ENCODE measurements around the gene KMT2B. TPM values are rescaled to one million over a fixed set of nuclear protein-coding genes. Genes with fewer than 3 reads are reported as not detected.
A peak's percentile ranks its signal among the peaks of the same experiment; 100 is the strongest.

The KMT2B gene
- total and polyA plus RNA-seq, 2 donors (not counting 1 experiment from before 2014, with no cell fraction given), result 85.6 to 96.9 TPM

DNA sequence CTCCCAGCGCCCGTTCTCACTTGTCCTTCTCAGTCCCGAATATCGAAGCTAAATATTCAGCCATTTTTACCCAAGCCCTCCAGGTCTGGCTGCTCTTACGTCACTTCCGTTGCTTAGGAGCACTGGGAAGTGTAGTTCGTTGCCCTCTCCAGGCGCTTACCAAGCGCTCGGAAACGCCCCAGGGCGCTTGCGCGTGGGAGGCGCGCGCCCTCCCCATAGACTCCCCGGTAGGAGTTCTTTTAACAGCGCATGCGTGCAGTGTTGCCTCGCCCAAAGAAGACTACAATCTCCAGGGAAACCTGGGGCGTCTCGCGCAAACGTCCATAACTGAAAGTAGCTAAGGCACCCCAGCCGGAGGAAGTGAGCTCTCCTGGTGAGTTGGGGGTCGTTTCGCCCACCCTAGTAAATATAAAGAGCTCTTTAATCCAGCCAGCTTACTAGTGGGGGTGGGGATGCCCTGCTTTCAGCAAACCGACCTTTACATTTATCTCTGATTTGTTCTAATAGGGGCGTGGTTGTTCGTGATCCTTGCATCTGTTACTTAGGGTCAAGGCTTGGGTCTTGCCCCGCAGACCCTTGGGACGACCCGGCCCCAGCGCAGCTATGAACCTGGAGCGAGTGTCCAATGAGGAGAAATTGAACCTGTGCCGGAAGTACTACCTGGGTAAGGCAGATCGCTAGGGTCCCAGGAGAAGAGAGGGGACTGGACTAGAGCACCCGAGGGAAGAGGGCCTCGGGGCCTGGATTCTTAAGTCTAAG is 27.7 kb downstream of the KMT2B start, which contains the start of the genes PSENEN and U2AF1L4:
Gene PSENEN, plus strand, starts transcription at position 324 of the 759 bp plus-strand sequence. Its CDS starts 280 bp downstream, at position 604.
Gene U2AF1L4, minus strand, starts transcription at position 91 of the 759 bp plus-strand sequence. Its CDS starts 27 bp downstream, at position 64.
- peaks cover 38 to 63% of the 10 kb centered on the region in 2 donors for H3K4me1 ChIP-seq (ENCODE audit: control insufficient read depth in 2 of 2, insufficient read depth in 2 of 2, low read length in 2 of 2)
- peak; percentile 44 for ATAC-seq (ENCODE audit: low read depth)
- POLR2A ChIA-PET, result interaction anchor here (0.5 to 2.3 kb wide), 10 partner anchors 11 to 535 kb away, joined by 3 to 17 read pairs (median 4); partner anchors contain the start of genes COX6B1, HSPB6 and KMT2B
- no peak for TF ChIP-seq EZH2 (IDR thresholded peaks at IDR 0.05; ENCODE audit: borderline replicate concordance, insufficient read depth, low read depth, low read length, poor library complexity, severe bottlenecking)
- TF ChIP-seq, protein P1, sequence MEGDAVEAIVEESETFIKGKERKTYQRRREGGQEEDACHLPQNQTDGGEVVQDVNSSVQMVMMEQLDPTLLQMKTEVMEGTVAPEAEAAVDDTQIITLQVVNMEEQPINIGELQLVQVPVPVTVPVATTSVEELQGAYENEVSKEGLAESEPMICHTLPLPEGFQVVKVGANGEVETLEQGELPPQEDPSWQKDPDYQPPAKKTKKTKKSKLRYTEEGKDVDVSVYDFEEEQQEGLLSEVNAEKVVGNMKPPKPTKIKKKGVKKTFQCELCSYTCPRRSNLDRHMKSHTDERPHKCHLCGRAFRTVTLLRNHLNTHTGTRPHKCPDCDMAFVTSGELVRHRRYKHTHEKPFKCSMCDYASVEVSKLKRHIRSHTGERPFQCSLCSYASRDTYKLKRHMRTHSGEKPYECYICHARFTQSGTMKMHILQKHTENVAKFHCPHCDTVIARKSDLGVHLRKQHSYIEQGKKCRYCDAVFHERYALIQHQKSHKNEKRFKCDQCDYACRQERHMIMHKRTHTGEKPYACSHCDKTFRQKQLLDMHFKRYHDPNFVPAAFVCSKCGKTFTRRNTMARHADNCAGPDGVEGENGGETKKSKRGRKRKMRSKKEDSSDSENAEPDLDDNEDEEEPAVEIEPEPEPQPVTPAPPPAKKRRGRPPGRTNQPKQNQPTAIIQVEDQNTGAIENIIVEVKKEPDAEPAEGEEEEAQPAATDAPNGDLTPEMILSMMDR (IDR thresholded peaks at IDR 0.05), result no peak
- H3K36me3 ChIP-seq (replicated peaks in 1 of 2; ENCODE audit: control extremely low read depth in 1 of 2, control insufficient read depth in 1 of 2, extremely low read depth in 1 of 2, insufficient read depth in 2 of 2, low read length in 1 of 2), result no peaks in the 10 kb centered on the region
- H3K27ac ChIP-seq (ENCODE audit: low read length in 2 of 2), result peak within 1 kb of the TSS; percentile 98
- no peaks in the 10 kb centered on the region for H3K27me3 ChIP-seq (replicated peaks in 1 of 4; ENCODE audit: control extremely low read depth in 1 of 4, control insufficient read depth in 3 of 4, insufficient read depth in 4 of 4, low read length in 3 of 4)
- H3K79me2 ChIP-seq (ENCODE audit: control insufficient read depth, insufficient read depth, low read length), result peaks cover 70% of the 10 kb centered on the region
- no peaks in the 10 kb centered on the region for H3K9me3 ChIP-seq (ENCODE audit: control extremely low read depth in 1 of 3, control insufficient read depth in 2 of 3, insufficient read depth in 1 of 3, low read length in 2 of 3)
- Mint-ChIP-seq H3K27me3 (no peaks in the 10 kb centered on the region), H3K27ac (peak within 1 kb of the TSS; percentile 98), H3K4me3 (peak within 1 kb of the TSS; percentile 94), H3K4me1 (peaks cover 63% of the 10 kb centered on the region), H3K9me3 (ENCODE audit: insufficient read depth) (no peaks in the 10 kb centered on the region)
- DNase-seq, result peak; percentile 99
- H3K9ac ChIP-seq (ENCODE audit: low read length), result peak within 1 kb of the TSS; percentile 93
- CTCF ChIA-PET, result interaction anchor here (0.6 to 2.3 kb wide), 3 partner anchors 43 to 158 kb away, joined by 3 to 4 read pairs (median 4); no protein-coding TSS in a partner anchor
- intact Hi-C loops (cut with micrococcal nuclease), result loop anchor here (1.0 to 10.0 kb wide), 5 partner anchors 28 to 469 kb away; partner anchors contain the start of genes ALKBH6, ARHGAP33, HCST and ZNF146
- H3K4me3 ChIP-seq (ENCODE audit: control extremely low read depth in 1 of 5, extremely low read depth in 1 of 5, insufficient read depth in 1 of 5, low read depth in 2 of 5, low read length in 4 of 5), result peak within 1 kb of the TSS; percentile 66 to 93 (median 91)
- H2AFZ ChIP-seq (ENCODE audit: insufficient read depth, low read depth, low read length, poor library complexity, severe bottlenecking), result peak within 1 kb of the TSS; percentile 77
- H4K20me1 ChIP-seq (ENCODE audit: control insufficient read depth, insufficient read depth, low read length, poor library complexity, severe bottlenecking), result no peaks in the 10 kb centered on the region
- WGBS (ENCODE audit: insufficient coverage), result 2% methylated on average over 29 of the region's 40 CpGs
- peak within 1 kb of the TSS; percentile 87 for H3K4me2 ChIP-seq (replicated peaks; ENCODE audit: low read depth, low read length, poor library complexity, severe bottlenecking)
